ENCODE data around the gene KIF26A. TPM values are rescaled to one million over a fixed set of nuclear protein-coding genes. Genes with fewer than 3 reads are reported as not detected.

KIF26A gene
- total RNA-seq: 0.24 and 0.26 TPM in 2 replicates

DNA sequence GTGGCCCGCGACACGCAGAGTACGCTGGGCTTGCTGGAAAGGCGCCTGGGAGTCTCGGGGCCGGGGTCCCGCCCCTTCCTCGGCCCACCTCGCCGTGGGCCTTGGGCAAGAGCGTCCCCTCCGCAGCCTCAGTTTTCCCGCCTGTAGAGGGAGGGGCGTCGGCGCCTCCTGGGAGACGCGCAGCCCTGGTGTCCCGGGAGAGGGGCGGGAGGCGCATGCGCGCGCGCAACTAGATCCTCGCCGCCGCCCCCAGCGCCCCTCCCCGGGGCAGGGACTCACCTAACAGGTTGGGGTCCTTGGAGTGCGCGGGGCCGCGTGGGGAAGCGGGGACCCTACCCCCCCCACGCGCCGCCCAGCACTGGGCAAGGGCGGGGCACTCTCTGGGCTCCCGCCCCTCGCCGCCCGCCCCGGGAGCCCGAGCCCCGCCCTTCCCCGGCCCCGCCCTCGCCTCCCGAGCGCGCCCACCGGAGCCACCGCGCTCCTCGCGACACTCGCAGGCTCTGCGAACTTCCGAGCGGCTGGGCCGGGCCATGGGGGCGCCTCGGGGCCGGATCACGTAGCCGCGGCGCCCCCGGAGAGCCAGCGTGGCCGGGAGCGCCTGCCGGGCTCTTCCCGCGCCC, at the start of gene KIF26A:
TSS of gene KIF26A (plus strand) at position 490 of the 620 bp plus-strand sequence. CDS start 136 bp downstream, outside the sequence.
- no peak for DNase-seq
- no peak within 1 kb of the TSS for H3K27ac Mint-ChIP-seq
- H3K4me1 Mint-ChIP-seq: peaks cover 4% of the 10 kb centered on the region
- H3K9me3 Mint-ChIP-seq: no peaks in the 10 kb centered on the region
- peaks cover 34% of the 10 kb centered on the region for H3K27me3 Mint-ChIP-seq
- peak within 1 kb of the TSS; percentile 8 for H3K4me3 Mint-ChIP-seq
- H3K36me3 Mint-ChIP-seq (ENCODE audit: low read depth): no peaks in the 10 kb centered on the region
- intact Hi-C loops (cut with micrococcal nuclease): loop anchor here (5.0 to 10.0 kb wide), 2 partner anchors 424 to 507 kb away; no protein-coding TSS in a partner anchor

DNA sequence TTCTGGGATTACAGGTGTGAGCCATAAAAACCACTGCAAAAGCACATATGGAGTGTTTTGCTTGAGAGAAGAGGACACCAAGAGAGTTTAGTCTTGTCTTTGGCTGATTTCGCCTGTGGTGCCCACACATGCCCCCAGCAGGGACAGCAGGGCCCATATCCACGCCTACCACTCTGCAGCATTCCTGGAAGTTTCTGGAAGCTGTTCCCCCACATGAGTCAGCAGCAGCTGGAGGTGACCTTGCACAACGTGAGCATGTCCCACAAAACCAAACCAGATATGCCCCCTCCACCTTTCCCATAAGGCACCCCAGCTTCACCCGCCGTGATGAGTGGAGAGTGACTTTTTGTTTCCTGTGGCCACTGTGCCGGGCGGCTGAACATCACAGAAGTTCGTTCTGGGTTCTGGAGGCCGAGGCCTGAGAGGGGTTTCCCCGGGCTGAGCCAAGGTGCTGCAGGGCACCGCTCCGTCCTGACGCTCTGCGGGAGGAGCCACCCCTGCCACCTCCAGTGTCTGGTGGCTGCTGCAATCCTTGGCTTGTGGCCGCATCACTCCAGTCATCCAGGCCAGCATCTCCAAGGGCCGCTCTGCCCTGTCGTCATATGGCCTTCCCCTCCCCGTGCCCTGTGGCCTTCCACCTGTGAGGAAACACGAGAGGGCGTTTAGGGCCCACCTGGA, 48.2 kb upstream of the KIF26A start:
- H3K9me3 Mint-ChIP-seq: no peaks in the 10 kb centered on the region
- no peak for DNase-seq
- H3K4me3 Mint-ChIP-seq: no peak overlapping the region
- H3K4me1 Mint-ChIP-seq: peaks cover 5% of the 10 kb centered on the region
- intact Hi-C loops (cut with micrococcal nuclease): no loop called here
- no peaks in the 10 kb centered on the region for H3K36me3 Mint-ChIP-seq (ENCODE audit: low read depth)
- no peaks in the 10 kb centered on the region for H3K27me3 Mint-ChIP-seq
- no peak overlapping the region for H3K27ac Mint-ChIP-seq

DNA sequence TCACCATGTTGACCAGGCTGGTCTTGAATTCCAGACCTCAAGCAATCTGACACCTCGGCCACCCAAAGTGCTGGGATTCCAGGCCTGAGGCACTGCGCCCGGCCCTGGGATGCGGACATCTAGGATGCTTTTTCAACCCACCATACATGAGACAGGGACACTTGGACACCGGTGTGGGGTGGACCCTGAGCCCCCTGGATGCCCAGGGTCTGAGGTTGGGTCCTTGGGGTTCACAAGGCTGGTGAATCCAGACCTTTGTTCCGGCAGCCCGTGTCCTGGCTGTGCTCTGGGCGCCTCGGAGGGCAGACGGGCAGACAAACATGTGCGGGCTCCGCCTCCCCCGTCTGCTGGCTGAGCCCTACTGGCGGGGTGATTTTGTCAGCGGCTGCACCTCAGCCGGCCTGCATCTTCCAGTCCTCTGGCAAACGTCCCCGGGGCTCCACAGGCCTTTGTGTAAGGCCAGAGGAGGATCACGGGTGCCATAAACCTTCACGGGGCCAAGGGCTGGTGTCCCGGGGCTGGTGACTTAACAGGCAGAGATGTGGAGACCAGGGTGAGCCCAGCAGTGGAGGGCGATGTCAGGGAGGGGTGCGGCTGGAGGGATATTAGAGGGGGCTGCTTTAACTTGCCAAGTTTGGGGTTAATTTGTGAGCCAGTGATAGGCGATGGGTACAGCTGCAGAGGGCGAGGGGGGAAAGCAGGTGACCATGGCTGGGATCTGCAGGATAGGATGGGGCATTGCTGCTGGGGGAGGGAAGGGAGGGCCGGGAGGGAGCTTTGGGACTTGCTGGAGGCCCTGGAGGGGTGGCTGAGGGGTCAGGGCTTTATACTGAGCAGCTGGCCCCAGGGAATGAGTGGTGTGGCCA, 47.1 kb upstream of the KIF26A start:
- Mint-ChIP-seq H3K27me3 (no peaks in the 10 kb centered on the region), H3K36me3 (ENCODE audit: low read depth) (no peaks in the 10 kb centered on the region), H3K4me1 (peaks cover 5% of the 10 kb centered on the region), H3K9me3 (no peaks in the 10 kb centered on the region), H3K27ac (no peak overlapping the region), H3K4me3 (no peak overlapping the region)
- DNase-seq: no peak
- intact Hi-C loops (cut with micrococcal nuclease): no loop called here

DNA sequence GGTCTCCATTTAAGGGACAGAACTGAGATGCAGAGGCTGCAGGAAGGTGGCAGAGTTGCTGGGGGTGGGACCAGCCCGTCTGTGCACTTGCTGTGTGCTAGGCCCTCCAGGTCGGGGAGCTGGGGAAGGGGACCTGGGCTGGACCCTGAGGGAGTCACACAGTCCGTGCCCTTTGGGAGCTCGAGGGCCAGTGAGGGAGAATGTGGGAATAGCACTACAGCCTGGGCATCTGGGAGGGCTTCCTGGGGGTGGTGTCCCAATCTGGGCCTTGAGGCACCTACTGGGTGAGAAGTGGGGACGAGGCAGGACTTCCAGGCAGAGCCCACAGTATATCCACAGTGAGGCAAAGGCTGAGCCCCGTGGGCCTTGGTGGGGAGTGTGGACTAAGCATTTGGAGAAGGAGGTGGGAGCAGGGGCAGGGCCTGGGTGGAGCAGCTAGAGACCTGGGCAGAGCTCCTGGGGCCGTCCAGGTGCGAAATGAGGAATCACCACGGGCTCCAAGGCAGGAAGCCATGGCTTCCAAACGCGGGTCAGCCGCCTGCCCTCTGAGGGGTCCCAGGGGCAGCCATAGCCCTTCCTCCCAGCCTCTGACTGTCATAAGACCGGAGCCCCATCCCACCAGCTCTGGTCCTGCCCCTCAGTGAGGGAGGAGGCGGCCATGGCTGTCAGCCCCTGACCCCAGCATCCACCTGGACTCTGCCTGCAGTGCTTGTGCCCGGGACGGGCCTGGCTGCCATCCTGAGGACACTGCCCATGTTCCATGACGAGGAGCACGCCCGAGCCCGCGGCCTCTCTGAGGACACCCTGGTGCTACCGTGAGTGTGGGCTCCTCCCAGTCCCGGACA, 46.2 kb upstream of the KIF26A start:
- Mint-ChIP-seq H3K27me3 (no peaks in the 10 kb centered on the region), H3K4me1 (peaks cover 5% of the 10 kb centered on the region), H3K9me3 (no peaks in the 10 kb centered on the region), H3K4me3 (no peak overlapping the region), H3K36me3 (ENCODE audit: low read depth) (no peaks in the 10 kb centered on the region), H3K27ac (no peak overlapping the region)
- no peak for DNase-seq
- intact Hi-C loops (cut with micrococcal nuclease): no loop called here

DNA sequence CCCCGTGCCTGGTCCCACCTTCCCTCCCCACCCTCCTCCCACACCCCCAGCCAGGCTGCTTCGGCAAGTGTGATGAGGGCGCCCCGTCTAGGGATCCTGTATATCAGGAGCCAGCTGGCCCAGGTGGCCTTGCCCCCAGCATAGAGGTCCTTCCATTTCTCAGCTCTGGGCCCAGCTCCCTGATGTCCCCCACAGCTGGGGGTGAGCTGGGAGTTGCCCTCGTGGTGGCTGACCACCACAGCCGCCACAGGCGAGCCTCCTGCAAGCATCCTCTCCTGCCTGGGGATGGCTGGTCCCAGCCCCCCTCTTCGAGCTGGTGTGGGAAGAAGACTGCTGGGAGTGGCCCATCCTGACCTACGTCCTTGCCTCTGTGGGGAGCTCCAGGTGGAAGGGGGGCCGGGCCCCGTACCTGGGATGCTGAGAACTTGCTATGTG, 45.4 kb upstream of the KIF26A start:
- Mint-ChIP-seq H3K9me3 (no peaks in the 10 kb centered on the region), H3K4me1 (peaks cover 5% of the 10 kb centered on the region), H3K4me3 (no peak overlapping the region), H3K36me3 (ENCODE audit: low read depth) (no peaks in the 10 kb centered on the region), H3K27ac (no peak overlapping the region), H3K27me3 (no peaks in the 10 kb centered on the region)
- DNase-seq: no peak
- intact Hi-C loops (cut with micrococcal nuclease): no loop called here

DNA sequence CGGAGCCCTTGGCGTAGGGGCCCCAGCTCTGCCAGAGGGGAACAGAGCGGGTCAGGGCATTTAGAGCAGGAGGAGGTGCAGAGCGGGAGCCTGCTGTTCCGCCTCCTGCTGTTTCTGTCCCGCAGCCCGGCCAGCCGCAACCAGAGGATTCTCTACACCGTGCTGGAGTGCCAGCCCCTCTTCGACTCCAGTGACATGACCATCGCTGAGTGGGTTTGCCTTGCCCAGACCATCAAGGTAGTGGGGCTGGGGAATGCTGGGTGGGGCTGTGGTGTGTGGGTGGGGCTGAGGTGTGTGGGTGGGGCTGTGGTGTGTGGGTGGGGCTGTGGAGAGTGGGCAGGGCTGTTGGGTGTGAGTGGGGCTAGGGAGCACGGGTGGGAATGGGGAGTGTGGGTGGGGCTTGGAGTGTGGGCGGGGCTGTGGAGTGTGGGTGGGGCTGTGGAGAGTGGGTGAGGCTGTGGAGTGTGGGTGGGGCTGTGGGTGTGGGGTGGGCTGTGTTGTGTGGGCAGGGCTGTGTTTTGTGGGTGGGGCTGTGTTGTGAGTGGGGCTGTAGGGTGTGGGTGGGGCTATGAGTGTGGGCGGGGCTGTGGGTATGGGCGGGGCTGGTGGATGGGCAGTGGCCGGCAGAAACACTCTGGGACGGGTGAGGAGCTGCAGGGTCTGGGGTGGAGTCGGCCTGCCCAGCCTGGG, 44.9 kb upstream of the KIF26A start:
- DNase-seq: no peak
- no peaks in the 10 kb centered on the region for H3K27me3 Mint-ChIP-seq

DNA sequence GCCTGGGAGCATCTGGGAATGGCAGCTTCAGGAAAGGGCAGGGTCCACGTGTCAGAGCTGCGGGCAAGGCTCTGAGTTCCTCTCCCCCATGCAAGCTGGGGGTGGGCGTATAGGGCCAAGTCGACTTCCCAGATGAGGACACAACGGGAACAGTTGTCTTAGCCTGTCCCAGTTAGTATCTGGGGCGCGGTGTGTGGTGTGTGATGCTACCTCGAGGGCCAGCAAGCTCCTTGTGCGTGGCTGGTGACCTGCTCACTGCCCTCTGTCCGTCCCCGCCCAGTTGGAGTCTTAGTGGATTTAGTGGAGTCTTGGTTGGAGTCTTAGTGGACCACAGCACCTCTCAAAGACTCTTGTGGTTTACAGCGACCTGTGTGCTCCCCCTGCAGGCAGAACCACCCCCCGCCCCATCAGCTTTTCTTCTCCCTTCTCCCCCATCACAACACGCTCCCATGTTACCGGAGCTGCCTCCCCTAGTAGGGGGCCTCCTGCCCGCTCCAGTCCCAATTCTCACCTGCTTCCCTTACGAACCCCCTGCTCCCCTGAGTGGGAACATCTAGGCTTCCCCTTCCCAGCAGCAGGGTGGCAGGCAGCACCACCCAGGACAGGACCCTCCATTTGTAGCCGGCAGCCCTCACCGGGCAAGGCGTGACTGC, 44.2 kb upstream of the KIF26A start:
- DNase-seq: no peak
- intact Hi-C loops (cut with micrococcal nuclease): no loop called here
- H3K4me1 Mint-ChIP-seq: peaks cover 5% of the 10 kb centered on the region
- no peaks in the 10 kb centered on the region for H3K27me3 Mint-ChIP-seq
- H3K4me3 Mint-ChIP-seq: no peak overlapping the region
- H3K36me3 Mint-ChIP-seq (ENCODE audit: low read depth): no peaks in the 10 kb centered on the region
- H3K27ac Mint-ChIP-seq: no peak overlapping the region
- H3K9me3 Mint-ChIP-seq: no peaks in the 10 kb centered on the region

More for the DNA sequence above, 44.9 kb upstream of the KIF26A start:
- Mint-ChIP-seq H3K9me3 (no peaks in the 10 kb centered on the region), H3K4me1 (peaks cover 5% of the 10 kb centered on the region), H3K4me3 (no peak overlapping the region), H3K36me3 (ENCODE audit: low read depth) (no peaks in the 10 kb centered on the region), H3K27ac (no peak overlapping the region)
- intact Hi-C loops (cut with micrococcal nuclease): no loop called here

DNA sequence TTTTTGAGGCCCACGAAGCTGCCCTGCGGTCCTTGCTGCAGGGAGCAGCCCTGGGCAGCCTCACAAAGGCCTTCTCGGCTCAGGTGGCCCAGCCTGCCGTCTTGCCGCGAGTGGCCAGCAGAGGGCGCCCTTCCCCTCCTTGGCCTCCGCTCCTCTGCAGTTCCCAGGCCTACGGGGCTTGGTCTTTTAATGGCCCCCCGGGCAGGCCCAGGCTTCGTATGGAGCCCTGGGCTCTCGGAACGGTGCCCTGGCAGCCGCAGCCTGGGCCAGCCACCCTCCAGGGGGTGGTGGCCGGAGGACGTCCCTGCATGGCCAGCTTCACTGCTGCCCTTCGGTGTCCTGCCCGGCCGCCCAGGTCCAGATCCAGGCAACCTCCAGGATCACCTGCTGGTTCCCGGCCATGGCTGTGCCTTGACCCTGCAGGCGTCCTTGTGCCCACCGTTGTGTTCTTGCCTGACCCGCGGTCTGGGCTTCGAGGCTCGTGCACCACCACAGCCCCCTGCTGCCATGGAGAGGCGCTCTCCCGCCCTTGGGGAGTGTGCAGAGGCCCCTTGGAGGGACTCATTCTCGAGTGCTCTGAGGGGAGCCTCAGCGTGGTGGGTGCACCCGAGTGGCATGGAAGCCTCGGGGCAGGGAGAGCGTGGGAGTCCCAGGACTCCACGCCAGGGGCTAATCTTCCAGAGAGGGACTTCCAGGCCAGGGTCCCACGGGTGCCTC, 43.5 kb upstream of the KIF26A start:
- Mint-ChIP-seq H3K4me1 (peaks cover 5% of the 10 kb centered on the region), H3K27me3 (no peaks in the 10 kb centered on the region), H3K4me3 (no peak overlapping the region), H3K36me3 (ENCODE audit: low read depth) (no peaks in the 10 kb centered on the region), H3K9me3 (no peaks in the 10 kb centered on the region), H3K27ac (no peak overlapping the region)
- intact Hi-C loops (cut with micrococcal nuclease): no loop called here
- peak; percentile 93 for DNase-seq

DNA sequence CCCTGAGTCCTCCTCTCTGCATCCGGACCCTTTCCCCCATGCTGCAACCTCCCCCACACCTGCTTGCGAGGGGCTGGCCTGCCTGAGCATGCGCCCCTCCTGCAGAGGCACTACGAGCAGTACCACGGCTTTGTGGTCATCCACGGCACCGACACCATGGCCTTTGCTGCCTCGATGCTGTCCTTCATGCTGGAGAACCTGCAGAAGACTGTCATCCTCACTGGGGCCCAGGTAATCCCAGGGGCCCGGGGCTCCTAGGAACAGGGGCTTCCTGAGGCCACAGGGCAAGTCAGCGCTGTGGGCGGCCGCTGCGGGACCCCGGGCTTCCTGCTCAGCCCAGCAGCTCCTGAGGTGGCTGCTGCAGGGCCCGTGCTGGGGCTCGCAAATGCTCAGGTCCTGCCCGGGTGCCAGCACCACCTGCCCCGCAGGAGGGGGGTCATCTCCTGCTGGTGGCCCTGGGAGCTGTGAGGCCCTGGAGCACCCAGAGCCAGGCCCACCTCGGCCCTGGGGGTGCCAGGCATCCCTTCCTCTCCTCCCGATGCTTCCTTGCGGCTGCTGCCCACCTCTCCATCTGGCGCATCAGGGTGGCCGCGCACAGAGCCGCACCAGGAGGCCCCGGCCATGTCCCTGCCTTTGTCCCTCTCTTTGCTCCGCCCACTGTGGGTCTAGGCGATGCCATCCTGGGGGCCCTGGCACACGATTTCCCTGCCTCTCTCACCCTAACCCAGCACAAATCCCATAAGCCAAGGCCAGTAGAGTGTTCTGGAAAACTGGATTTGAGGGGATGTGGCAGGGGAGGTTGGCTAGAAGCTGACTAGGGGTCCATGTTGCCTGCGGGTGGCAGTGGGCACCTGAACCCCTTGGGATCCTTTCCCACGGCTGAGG, 42.7 kb upstream of the KIF26A start:
- H3K27me3 Mint-ChIP-seq: no peaks in the 10 kb centered on the region
- H3K4me3 Mint-ChIP-seq: no peak overlapping the region
- intact Hi-C loops (cut with micrococcal nuclease): no loop called here
- no peak for DNase-seq
- H3K27ac Mint-ChIP-seq: no peak overlapping the region
- H3K4me1 Mint-ChIP-seq: peaks cover 5% of the 10 kb centered on the region
- no peaks in the 10 kb centered on the region for H3K36me3 Mint-ChIP-seq (ENCODE audit: low read depth)
- no peaks in the 10 kb centered on the region for H3K9me3 Mint-ChIP-seq

DNA sequence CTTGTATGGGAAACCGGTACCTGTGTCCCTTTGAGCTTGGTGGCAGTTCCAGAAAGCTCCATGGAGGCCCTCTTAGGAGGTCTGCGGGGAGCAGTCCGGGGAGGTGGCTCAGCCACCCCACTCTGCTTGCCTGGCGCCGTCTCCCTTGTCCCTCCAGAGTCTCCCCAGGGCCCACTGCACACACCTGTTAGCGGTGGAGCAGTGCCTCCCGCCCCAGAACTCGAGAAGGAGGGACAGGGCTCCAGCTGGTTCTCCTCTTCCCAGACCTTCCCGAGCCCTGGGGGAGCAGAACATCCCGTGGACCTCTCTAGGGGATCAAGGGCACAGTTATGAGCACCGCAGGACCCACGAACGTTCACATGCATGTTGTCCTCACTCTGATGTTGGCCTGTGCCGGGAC, 42.1 kb upstream of the KIF26A start:
- Mint-ChIP-seq H3K4me1 (peaks cover 5% of the 10 kb centered on the region), H3K36me3 (ENCODE audit: low read depth) (no peaks in the 10 kb centered on the region), H3K27ac (no peak overlapping the region), H3K4me3 (no peak overlapping the region), H3K27me3 (no peaks in the 10 kb centered on the region), H3K9me3 (no peaks in the 10 kb centered on the region)
- DNase-seq: no peak
- intact Hi-C loops (cut with micrococcal nuclease): no loop called here

DNA sequence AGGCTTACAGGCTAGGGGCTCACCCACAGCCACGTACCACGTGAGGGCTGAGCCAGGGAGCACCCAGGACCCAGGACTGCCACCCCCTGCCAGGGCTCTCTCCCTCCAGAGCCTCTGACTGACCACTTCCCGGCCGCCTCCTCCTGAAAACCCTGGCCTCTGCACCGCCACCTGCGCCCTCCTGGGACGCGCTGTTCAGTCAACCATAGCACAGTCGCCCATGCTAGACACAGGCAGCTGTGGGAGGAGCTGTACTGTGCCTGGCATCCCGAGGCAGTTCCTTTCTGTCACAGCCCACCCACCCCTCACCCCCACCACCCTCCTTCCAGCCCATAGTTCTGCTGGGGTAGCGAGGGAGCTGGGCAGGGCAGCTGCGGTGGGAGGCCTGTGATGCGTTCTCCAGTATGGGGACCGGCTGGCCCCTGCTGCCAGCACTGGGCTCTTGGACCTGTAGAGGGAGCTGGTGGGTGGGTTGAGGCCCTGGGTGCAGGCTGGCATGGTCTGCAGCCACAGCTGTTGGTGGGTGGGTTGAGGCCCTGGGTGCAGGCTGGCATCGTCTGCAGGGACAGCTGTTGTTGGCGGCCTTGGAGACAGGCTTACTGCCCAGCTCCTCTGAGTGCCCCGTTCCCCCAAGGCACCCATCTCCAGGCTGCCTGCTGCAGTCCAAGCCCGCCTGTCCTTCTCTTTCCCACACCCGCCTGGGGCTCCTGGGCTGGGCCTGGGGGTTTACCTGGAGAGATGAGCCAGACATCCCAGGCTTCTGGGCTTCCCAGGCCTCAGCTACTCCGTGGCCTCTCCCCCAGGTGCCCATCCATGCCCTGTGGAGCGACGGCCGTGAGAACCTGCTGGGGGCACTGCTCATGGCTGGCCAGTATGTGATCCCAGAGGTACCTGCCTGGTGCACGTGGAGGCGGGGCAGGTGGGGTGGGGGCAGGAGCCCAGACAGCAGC, 41.4 kb upstream of the KIF26A start:
- peaks cover 5% of the 10 kb centered on the region for H3K4me1 Mint-ChIP-seq
- no peak overlapping the region for H3K4me3 Mint-ChIP-seq
- no peak for DNase-seq
- intact Hi-C loops (cut with micrococcal nuclease): no loop called here
- H3K36me3 Mint-ChIP-seq (ENCODE audit: low read depth): no peaks in the 10 kb centered on the region
- no peaks in the 10 kb centered on the region for H3K27me3 Mint-ChIP-seq
- H3K9me3 Mint-ChIP-seq: no peaks in the 10 kb centered on the region
- H3K27ac Mint-ChIP-seq: no peak overlapping the region

Measured in activated CD4-positive, alpha-beta T cell treated with anti-CD3 and anti-CD28 coated beads, Interleukin-2, amount 10 ng/mL, durations not matched to agents 24 days and 14 days (primary cell).